Progenitor cell of endocrine pancreas (in vitro differentiated cells): ENCODE data around the gene MAPK13. TPM values are rescaled to one million over a fixed set of nuclear protein-coding genes. Genes with fewer than 3 reads are reported as not detected.

Experiments
- DNase-seq: peaks from one replicate; pipeline ENCODE4 v3.0.0; 2021; ENCODE audit warnings: low spot score; ENCODE audit not compliant: unreplicated experiment
- H3K27ac Mint-ChIP-seq: 2 replicates; pipeline ENCODE4 v1.8.0; 2021; ENCODE audit warnings: mild to moderate bottlenecking, moderate library complexity, mixed read lengths
- H3K27me3 Mint-ChIP-seq: 2 replicates; pipeline ENCODE4 v1.8.0; 2021; ENCODE audit warnings: mixed read lengths
- H3K36me3 Mint-ChIP-seq: 2 replicates; pipeline ENCODE4 v1.8.0; 2022; ENCODE audit warnings: mixed read lengths; ENCODE audit not compliant: insufficient read depth
- H3K4me1 Mint-ChIP-seq: 2 replicates; pipeline ENCODE4 v1.8.0; 2021; ENCODE audit warnings: low read depth, mixed read lengths
- H3K4me3 Mint-ChIP-seq: 2 replicates; pipeline ENCODE4 v1.8.0; 2021; ENCODE audit warnings: low read depth, mild to moderate bottlenecking, moderate library complexity, mixed read lengths
- H3K9me3 Mint-ChIP-seq: 2 replicates; pipeline ENCODE4 v1.8.0; 2021; ENCODE audit warnings: low read depth, mixed read lengths
- total RNA-seq: library from RNA; stranded (reverse); gene quantifications from 2 replicates; pipeline ENCODE4 v1.2.1, GENCODE V29; 2021
- TF ChIP-seq, protein P1 (sequence below): fragments of 200-600 bp; sonication (generic); IDR thresholded peaks from one replicate; pipeline ENCODE4 v1.5.0; 2021; ENCODE audit warnings: antibody characterized with exemption, mild to moderate bottlenecking; ENCODE audit not compliant: unreplicated experiment

Gene MAPK13
- total RNA-seq, 1 donor from 2014 or later = 41.2 TPM

DNA sequence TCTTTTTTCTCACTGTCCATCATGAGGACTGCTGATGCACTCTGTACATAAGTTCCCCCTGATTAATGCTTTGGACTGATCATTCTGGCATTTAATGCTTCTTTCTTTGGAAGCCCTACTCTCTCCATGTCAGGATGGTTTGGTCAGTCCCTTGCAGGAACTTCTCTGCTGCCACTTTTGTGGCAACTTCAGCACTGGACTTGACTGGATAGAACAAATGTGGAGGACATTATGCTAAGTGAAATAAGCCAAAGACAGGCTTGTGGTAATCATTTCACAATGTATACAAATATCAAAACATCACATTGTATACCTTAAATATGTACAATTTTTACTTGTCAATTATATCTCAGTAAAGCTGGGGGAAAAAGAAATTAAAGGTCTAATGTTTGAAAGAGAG lies 54.0 kb downstream of the MAPK13 start:
- Mint-ChIP-seq H3K4me1 (no peaks in the 10 kb centered on the region), H3K9me3 (no peaks in the 10 kb centered on the region), H3K36me3 (no peaks in the 10 kb centered on the region), H3K27me3 (no peaks in the 10 kb centered on the region), H3K4me3 (no peak overlapping the region), H3K27ac (no peak overlapping the region)
- no peak for DNase-seq
- TF ChIP-seq, protein P1, sequence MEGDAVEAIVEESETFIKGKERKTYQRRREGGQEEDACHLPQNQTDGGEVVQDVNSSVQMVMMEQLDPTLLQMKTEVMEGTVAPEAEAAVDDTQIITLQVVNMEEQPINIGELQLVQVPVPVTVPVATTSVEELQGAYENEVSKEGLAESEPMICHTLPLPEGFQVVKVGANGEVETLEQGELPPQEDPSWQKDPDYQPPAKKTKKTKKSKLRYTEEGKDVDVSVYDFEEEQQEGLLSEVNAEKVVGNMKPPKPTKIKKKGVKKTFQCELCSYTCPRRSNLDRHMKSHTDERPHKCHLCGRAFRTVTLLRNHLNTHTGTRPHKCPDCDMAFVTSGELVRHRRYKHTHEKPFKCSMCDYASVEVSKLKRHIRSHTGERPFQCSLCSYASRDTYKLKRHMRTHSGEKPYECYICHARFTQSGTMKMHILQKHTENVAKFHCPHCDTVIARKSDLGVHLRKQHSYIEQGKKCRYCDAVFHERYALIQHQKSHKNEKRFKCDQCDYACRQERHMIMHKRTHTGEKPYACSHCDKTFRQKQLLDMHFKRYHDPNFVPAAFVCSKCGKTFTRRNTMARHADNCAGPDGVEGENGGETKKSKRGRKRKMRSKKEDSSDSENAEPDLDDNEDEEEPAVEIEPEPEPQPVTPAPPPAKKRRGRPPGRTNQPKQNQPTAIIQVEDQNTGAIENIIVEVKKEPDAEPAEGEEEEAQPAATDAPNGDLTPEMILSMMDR = no peak

DNA sequence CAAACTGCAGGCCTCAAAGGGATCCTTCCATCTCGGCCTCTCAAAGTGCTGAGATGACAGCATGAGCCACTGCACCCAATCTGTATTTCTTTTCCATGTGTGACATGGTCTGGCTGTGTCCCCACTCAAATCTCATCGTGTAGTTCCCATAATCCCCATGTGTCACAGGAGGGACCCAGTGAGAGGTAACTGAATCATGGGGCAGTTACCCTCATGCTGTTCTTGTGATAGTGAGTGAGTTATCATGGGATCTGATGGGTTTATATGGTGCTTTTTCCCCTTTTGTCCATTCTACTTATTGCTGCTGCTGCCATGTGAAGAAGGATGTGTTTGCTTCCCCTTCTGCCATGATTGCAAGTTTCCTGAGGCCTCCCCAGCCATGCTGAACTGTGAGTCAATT lies 55.9 kb downstream of the MAPK13 start:
- TF ChIP-seq, protein P1 = no peak
- no peaks in the 10 kb centered on the region for H3K36me3 Mint-ChIP-seq
- no peak overlapping the region for H3K27ac Mint-ChIP-seq
- no peak overlapping the region for H3K4me3 Mint-ChIP-seq
- H3K9me3 Mint-ChIP-seq = no peaks in the 10 kb centered on the region
- H3K27me3 Mint-ChIP-seq = no peaks in the 10 kb centered on the region
- no peak for DNase-seq
- H3K4me1 Mint-ChIP-seq = no peaks in the 10 kb centered on the region

DNA sequence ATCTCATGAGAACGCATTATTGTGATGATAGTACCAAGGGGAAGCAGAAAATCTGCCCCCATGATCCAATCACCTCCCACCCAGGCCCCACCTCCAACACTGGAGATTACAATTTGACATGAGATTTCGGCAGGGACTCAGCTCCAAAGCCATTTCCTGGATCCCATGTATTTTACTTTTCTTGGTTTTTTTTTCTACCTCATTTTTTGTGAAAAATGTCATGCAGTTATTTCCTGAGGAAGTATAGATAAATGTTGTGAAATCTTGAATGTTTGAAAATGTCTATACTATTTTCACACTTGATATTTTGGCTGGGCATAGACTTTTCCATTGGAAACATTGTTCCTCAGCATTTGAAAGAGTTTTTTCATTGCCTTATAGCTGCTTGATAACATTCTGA lies 57.1 kb downstream of the MAPK13 start:
- Mint-ChIP-seq H3K27me3 (peaks cover 6% of the 10 kb centered on the region), H3K9me3 (no peaks in the 10 kb centered on the region), H3K36me3 (no peaks in the 10 kb centered on the region), H3K27ac (no peak overlapping the region), H3K4me3 (no peak overlapping the region), H3K4me1 (no peaks in the 10 kb centered on the region)
- TF ChIP-seq, protein P1 = no peak
- DNase-seq = no peak

Other genes with a start within 250 kb of the MAPK13 start
- 74.3 and 96.2 TPM in 2 replicates for gene SRPK1, start 209.4 kb upstream of the MAPK13 start, total RNA-seq
- not detected in 2 replicates for gene SLC26A8, start 105.9 kb upstream of the MAPK13 start, total RNA-seq
- 43.3 and 43.7 TPM in 2 replicates for gene MAPK14, start 102.7 kb upstream of the MAPK13 start, total RNA-seq
- gene BRPF3, start 66.2 kb downstream of the MAPK13 start, total RNA-seq = 65.8 and 73.1 TPM in 2 replicates
- gene PNPLA1, start 139.5 kb downstream of the MAPK13 start, total RNA-seq = not detected in 2 replicates
- gene BNIP5, start 206.4 kb downstream of the MAPK13 start, total RNA-seq = 0.07 and 0.10 TPM in 2 replicates